ENCODE data around the gene NT5C.
A peak's percentile ranks its signal among the peaks of the same experiment; 100 is the strongest.
"Not testable (repeated sequence)": the region's sequence is repeated elsewhere in the genome, so short reads cannot be mapped to it uniquely, and the experiment has no call there.

The NT5C gene

DNA sequence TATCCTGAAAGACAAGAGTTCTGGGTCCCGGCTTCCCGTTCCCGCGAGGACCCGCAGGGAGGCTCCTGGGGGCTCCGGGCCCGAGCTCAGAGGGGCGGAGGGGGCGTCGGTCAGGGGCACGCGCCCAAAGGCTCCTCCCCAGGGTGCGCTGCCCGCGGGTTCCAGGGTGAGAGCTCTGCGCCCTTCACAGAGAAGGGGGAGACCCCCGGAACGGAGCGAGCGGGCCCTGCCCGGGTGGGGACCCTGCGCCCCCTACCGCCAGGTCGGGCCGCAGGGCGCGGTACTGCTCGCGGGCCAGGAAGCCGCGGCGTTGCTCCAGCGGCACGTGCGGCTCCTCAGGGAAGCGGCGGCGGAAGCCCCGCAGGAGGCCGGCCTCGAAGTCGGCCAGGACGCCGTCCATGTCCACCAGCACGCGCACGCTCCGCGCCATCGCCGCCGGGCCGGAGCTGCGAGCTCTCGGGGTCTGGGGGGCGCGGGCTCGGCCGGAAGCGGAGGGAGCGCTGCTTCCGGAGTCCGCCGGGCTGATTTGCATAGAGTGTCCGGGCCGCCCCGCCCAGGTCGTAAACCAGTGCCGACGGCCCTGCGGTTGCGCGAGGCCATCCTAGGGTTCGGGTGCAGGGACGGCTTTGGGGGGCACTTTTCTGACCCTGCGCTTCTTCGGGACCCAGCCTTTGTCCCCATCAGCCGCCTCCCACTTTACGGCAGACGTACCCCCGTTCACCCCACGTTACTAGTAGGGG lies at the start of gene NT5C:
Gene NT5C, minus strand, starts transcription at position 465 of the 740 bp plus-strand sequence. Its CDS starts 35 bp downstream, at position 430.
- DNase-seq (ENCODE audit: low read depth) = no peak

DNA sequence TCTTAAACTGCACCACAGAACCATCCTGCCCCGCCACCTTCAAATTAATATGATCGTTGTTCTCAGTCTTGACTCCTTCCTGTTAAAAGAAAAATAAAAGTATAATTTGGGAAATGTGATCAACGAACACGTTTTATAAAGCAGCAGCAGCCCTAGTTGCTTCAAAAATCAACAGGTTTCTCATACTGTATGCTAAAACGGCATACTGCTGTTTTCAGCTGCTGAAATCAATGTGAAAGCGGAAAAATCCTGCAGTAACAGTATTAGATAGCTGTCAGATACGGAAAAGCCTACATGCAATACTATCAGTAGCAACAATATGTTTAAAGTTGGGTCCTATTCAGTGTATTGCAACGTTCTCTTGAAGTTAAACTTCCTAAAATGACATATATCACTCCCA lies 49.6 kb upstream of the NT5C start:
- DNase-seq (ENCODE audit: low read depth) = no peak

DNA sequence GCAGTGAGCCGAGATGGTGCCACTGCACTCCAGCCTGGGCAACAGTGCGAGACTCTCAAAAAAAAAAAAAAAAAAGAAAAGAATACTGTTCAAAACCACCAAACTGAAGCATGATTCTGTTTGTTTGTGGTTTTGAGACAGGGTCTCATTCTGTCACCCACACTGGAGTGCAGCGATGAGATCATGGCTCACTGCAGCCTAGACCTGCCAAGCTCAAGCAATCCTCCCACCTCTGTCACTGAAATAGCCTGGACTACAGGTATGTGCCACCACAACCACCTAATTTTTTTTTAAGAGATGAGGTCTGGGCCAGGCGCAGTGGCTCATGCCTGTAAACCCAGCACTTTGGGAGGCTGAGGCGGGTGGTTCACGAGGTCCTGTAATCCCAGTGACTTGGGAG lies 46.9 kb upstream of the NT5C start:
- DNase-seq (ENCODE audit: low read depth) = no peak

DNA sequence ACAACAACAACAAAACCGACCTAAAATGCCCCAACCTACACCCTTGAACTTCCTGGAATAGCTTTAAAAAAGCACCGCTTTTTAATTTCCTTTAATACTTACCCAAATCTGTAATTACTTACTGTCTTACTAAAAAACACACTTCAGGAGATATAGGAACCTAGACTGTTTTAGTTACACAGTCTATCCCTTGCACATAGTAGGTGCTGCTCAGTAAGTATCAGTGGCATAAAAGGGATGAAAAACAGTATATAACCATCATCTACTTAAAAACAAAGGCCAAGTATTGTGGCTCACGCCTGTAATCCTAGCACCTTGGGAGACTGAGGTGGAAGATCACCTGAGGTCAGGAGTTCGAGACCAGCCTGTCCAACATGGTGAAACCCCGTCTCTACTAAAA lies 45.1 kb upstream of the NT5C start:
- DNase-seq (ENCODE audit: low read depth) = no peak

DNA sequence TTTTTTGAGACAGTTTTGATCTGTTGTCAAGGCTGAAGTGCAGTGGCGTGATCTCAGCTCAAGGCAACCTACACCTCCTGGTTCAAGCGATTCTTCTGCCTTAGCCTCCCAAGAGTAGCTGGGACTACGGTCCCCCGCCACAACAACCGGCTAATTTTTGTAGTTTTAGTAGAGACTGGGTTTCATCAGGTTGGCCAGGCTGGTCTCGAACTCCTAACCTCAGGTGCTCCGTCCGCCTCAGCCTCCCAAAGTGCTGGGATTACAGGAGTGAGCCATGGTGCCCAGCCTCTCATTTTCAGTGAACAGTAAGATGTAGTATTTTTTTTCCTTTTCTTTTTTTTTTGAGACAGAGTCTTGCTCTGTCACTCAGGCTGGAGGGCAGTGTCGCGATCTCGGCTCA lies 43.5 kb upstream of the NT5C start:
- no peak for DNase-seq (ENCODE audit: low read depth)

DNA sequence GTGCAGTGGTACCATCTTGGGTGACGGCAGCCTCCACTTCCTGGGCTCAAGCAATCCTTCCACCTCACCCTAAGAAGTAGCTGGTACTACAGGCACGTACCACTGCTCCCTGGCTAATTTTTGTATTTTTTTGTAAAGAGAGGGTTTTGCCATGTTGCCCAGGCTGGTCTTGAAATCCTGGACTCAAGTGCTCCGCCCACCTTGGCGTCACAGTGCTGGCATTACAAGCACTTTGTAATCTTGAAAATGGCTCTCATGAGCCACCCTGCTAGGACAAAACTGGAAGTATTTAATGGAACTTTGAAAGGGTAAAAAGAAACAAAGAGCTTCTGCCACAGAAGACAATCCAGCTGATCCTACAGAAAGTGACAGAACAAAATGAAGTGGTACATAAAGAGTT lies 42.0 kb upstream of the NT5C start:
- DNase-seq (ENCODE audit: low read depth) = no peak

DNA sequence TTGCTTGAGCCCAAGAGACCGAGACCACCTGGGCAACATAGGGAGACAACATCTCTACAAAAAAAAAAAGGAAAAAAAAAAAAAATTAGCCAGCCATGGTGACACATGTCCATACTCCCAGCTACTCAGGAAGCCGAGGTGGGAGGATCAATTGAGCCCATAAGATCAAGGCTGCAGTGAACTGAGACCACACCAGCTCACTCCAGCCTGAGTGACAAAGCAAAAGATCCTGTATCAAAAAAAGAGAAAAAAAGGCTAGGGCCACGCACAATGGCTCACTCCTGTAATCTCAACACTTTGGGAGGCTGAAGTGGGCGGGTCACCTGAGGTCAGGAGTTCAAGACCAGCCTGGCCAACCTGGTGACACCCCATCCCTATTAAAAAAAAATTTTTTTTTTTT lies 37.5 kb upstream of the NT5C start:
- DNase-seq (ENCODE audit: low read depth) = no peak

DNA sequence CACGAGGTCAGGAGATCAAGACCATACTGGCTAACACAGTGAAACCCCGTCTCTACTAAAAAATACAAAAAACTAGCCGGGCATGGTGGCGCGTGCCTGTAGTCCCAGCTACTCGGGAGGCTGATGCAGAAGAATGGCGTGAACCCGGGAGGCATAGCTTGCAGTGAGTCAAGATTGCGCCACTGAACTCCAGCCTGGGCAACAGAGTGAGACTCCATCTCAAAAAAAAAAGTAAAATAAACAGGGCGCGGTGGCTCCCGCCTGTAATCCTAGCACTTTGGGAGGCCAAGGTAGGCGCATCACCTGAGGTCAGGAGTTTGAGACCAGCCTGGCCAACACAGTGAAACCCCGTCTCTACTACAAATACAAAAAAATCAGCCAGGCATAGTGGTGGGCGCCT lies 33.1 kb upstream of the NT5C start:
- DNase-seq (ENCODE audit: low read depth) = not testable (repeated sequence)

DNA sequence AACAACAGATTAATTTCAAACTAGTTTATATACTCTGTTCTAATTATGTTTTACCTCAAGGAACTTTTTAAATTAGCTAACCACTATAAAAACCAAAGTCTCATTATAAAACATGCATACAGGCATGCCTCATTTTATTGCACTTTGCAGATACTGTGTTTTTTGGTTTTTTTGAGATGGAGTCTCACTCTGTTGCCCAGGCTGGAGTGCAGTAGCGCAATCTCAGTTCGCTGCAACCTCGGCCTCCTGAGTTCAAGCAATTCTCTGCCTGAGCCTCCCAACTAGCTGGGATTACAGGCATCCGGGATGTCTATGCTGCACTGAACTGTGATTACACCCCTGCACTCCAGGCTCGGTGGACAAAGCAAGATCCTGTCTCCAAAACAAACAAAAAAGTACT lies 31.5 kb upstream of the NT5C start:
- no peak for DNase-seq (ENCODE audit: low read depth)

DNA sequence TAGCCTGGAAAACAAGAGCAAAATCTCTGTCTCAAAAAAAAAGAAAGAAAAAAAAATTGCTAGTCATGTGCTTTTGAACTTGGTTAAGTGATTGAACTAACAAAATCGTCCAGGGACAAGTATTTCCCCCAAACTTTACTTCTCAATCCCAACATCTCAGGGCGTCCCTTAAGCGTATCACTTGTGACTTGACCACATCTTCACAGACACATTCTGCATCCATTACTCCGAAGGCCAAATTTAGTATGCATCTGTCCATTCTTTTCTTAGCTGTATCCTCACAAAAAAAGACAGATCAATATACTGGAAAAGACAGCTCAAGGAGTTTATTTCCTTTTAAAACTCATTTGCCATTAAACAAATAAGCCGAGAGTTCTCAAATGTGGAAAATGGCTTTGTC lies 28.7 kb upstream of the NT5C start:
- no peak for DNase-seq (ENCODE audit: low read depth)

DNA sequence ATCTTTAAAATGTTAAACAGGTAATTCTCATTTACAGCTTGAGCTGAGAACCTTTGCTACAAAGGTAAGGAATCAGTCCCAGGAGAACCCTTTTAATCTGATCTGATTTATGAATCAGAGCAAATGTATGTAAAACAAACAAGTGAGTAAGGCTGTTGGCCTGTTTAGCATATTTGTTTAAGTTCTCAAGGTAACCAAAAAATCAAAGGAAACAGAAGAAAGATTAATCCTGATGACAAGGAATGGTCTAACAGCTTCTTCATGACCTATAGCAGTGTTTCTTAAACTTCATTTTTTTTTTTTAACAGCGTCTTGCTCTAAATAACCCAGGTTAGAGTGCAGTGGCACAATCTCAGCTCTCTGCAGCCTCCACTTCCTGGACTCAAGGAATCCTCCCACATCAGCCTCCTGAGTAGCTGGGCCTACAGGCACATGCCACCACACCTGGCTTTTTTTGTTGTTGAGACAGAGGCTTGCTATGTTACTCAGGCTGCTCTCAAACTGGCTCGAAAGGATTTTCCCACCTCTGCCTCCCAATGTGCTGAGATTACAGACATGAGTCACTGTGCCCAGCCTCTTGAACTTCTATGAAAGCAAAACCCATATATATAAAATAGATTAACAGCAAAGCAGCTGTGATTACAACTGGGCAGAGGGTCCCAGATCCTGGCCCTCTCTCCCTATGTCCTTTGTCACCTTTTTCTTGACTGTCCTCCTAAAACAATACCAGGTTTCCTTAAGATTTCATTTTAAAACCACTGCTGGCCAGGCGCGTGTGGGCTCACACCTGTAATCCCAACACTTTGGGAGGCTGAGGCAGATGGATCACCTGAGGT lies 27.9 kb upstream of the NT5C start:
- no peak for DNase-seq (ENCODE audit: low read depth)

DNA sequence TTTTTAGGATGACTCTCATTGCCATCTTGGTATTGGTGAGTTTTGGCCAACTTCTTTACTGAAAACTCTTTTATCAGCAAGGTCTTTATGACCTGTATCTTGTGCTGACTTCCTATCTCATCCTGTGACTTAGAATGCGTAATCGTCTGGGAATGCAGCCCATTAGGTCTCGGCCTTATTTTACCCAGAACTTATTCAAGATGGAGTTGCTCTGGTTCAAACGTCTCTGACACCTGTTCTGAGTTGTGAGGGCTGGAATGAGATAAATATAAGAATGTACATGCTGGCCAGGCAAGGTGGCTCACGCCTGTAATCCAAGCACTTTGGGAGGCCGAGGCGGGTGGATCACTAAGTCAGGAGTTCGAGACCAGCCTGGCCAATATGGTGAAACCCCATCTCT lies 26.9 kb upstream of the NT5C start:
- DNase-seq (ENCODE audit: low read depth) = not testable (repeated sequence)

DNA sequence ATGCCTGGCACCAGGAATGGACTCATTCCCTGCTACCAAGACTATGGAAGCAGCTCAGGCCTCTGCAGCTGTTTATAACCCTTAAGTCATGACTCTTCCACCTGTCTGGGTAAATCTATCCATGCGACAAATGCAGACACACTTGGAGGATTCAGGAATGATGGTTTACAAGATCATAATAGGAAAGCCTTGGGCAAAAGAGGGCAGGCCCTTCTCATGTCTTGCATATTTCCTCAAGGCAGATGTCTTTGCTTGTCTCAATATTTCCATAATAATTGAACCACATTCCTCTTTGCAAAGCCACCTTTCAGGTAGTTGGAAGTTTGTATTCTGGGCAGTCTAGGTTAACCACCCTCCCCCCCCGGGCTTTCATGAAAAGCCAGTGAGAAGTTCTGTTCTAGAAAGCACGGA lies 23.7 kb upstream of the NT5C start:
- DNase-seq (ENCODE audit: low read depth) = no peak

DNA sequence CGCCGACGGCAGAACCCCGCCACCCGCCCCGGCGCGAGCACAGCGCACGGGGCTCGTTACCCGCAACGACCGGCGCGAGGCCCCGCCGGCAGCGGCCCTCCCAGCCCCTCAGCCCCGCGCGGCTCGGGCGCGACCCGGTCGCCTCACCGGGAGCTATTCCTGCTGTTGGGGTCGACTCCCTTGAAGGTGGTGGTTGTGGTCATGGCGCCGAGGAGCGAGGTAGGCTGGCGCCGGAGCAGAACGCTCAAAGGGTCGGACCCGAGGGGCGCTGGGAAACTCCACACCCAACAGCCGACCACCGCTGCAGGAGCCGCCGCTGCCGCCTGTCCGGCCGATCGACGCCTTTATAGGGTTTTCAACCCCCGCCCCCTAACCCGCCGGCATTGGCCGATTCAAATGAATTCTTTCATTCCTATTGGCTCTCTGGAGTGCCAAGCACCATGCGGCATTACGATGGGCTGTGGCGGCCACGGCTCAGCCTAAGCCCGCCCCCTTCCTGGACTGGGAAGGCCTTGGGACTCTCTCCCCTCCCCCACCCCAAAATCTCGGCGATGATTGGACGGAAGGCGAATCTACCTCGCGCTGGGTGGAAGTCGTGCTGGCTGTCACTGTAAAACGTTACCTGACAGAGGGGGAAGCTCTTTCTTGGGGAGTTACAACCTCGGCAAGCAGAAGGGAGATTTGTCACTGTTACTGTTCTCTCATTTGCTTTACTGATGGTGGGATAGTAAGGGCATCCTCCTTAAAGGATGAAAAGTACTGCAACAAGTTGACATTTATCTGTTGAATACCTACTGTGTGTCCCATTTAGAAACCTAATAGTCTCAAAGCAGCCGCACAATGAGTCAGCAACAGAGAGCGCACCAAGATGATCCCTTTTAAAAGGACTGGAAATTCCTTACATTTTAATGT lies 22.9 kb upstream of the NT5C start, which contains the start of gene JPT1:
Gene JPT1, minus strand, starts transcription at position 318 of the 912 bp plus-strand sequence. Its CDS starts 115 bp downstream, at position 203.
- DNase-seq (ENCODE audit: low read depth) = peak; percentile 94

DNA sequence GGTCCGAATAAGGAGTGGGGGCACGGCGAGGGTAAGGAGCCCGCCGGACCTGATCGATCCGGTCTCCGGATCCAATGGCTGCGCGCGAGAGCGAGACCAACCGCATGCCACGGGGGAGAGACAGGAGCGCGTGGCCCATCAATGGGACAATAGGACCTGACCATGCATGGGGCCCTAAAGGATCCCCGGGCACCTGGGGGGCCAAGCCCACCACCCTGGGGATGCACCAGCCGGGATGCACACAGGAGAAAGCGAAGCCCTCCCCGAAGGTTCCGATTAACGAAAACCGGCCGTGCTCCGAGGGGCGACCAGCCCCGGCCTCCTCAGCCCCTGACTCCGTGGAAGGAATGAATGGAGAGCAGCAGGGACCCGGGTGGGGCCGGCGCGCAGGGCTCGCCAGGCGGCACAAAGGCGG lies 22.2 kb upstream of the NT5C start:
- no peak for DNase-seq (ENCODE audit: low read depth)

DNA sequence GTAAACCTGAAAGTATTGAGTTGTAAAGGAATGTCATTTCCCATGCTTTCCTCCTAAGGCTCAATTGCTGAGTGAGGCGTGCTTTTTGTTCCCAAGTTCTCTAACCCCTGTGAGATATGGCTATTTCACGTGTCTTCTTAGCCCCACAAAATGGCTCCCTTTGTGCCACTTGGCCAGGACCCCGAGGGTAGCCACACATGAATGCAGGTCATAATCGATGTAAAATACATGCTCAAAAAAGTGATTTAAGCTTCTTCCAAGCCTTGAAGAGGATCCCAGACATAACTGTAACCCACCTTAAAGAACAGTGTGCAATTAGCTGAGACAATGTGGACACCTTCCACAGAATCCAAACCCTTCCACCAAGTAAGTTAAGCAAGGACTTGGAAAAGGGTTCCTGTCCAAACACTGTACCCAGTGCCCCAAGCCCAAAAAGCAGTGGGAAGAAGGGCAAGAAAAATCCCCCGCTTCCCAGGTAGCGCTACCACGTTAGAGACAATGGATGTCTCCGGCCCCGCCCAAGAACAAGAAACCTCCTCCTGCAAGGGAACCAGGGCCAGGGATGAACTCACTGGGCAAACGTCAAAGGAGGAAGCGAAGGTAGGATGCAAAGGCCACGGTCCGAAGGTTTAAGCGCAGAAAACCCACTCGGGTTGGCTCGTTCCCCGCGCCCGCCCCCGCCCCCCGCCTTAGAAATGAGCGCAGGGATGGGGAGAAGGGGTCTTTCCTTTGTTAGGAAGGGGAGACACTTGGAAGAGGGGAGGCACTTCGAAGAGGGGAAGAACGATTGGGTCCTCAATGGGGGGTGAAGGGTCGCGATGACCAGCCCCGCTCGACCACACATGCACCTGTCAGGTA lies 21.6 kb upstream of the NT5C start:
- no peak for DNase-seq (ENCODE audit: low read depth)

DNA sequence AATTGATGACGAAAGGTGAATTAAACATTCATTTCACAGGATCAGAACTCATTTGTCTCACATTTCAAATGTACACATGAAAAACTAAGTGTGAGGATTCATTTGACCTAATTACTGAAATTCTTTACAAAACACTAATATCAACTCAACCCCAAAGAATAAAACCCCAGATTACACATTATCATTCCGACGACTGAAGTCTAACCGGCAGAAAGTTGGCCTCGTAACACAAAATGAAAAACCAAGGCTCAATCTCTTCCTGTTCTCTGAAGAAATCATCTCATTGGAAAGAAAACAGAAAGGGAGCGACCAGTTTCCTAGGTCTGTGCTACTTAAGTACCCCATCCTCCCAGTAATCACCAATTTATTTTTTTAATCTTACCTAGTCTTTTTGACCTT lies 21.0 kb upstream of the NT5C start:
- DNase-seq (ENCODE audit: low read depth) = no peak

DNA sequence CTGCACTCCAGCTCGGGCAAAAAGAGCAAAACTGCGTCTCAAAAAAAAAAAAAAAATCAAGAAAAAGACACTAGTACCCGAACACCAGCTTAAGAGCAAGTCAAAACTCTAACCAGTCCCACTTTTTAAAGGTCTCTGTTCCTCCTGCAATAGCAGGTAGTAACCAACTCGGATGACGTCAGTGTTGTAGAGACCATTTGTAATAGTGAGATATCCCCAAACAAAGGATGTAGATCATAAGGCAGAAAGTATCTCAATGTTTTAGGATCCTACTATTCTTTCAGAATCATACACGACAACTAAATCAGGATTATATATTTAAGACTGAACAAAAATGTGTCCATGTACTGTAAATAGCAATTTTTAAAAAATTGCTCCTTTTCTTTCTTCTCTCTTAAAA lies 20.4 kb upstream of the NT5C start:
- DNase-seq (ENCODE audit: low read depth) = no peak

DNA sequence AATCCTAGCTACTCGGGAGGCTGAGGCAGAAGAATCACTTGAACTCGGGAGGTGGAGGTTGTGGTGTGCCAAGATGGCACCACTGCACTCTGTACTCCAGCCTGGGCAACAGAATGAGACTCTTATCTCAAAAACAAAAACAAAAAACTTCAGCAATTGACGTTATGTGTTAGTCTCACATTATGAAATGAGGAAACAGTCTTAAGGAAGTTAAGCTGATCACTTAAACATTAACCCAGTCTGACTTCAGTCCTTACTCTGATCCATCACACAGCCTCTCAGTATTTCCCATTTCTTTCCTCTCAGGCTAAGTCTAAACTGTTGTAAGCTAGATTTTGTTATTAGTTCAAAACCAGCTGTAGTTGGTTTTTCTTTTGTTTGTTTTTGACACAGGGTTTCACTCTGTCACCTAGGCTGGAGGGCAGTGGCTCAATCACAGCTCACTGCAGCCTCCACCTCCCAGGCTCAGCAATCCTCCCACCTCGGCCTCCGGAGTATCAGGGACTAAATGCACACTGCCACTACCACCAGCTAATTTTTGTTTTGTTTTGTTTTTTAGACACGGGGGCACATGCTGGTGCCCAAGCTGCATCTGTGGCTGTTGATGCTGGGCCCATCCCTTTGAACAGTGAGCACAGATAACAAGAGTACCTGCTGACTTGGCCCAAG lies 16.5 kb upstream of the NT5C start:
- no peak for DNase-seq (ENCODE audit: low read depth)

DNA sequence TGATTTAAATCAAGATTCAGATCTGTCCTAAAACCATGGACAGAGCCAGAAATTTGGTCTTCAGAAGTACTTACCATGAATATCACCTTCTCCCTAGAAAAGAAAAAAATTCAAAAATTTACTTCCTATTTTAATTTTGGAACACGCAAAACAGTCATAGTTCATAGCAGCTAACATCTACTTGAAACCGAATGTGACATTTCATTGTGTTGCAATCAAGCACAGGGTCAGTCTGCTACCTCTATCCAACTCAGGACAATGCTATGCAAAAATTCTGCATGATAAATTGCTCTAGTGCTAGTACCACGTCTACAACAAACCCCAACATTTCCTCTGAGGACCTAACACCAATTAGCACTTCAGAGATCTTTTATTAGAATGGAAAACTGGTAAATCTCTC lies 15.1 kb upstream of the NT5C start:
- DNase-seq (ENCODE audit: low read depth) = no peak

All from HS-5 (cell line).